ENCODE data around the gene DES.
"Not testable (repeated sequence)": the region's sequence is repeated elsewhere in the genome, so short reads cannot be mapped to it uniquely, and the experiment has no call there.

Gene DES

DNA sequence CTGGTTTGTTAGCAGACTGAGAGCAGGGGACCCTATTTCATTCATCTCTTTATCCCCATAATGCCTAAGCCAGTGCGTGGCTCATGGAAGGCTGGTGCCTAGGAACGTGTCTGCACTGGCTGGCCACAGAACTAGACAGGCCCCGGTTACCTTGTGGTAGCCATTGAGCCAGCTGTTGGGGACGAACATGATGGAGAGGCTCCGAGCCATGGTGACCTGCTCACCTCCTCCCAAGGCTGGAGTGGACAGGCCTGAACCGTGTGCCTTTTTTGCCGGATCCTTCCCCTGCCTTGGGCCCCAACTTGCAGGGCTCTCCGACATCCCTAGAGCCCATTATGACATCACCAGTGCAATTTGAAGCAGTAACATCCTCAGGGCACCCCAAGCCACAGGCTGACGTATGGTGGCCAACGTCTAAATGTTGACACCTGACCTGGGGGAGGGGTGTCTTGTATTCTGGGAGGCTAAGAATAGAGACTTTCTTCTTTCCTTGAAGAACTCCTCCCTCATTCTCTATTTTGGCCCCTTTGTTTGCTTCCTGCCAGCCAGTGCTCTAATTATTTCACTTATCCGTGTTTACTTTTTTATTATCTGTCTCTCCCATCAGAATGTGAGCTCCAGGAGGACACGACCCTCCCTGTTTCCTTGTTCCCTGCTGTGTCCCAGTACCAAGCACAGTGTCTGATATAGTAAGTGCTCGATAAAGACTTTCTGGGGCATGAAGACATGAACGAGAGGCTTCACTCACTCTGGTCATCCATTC is 18.3 kb upstream of the DES start:
- no peak for DNase-seq (ENCODE audit: low read depth)

DNA sequence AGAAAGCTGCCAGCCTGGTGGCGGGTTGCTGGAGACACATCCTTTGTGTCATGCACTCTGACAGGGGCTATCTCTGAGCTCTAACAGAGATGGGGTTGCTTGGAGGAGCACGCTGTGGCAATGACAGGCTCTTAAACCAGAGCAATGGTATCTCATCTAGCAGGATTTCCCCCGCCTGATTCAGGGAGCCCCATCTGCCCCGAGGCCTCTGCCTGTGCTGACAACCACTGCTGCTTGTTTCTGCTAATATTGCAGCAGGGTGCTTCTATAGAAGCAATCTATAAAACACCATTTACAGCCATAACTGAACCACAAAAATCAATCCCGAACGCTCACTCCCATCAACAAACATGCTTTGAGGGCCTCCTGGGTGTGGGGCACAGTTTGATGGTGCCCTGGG is 17.6 kb upstream of the DES start:
- no peak for DNase-seq (ENCODE audit: low read depth)

DNA sequence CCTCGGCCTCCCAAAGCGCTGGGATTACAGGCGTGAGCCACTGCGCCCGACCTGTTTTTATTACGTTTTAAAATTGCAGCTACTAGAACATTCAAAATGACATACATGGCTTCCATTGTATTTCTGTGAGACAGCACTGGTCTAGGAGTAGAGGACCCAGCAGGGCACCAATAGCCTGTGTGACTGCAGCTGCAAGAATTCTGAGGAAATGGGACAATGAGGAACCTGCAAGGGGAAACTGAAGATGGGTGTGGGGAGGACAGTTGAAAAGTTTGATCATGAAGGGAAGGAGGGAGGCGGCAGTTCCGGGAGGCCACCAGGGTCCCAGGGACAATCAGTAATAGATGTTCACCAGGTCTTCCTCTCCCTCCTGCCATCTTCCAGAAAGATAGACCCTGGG is 16.6 kb upstream of the DES start:
- no peak for DNase-seq (ENCODE audit: low read depth)

DNA sequence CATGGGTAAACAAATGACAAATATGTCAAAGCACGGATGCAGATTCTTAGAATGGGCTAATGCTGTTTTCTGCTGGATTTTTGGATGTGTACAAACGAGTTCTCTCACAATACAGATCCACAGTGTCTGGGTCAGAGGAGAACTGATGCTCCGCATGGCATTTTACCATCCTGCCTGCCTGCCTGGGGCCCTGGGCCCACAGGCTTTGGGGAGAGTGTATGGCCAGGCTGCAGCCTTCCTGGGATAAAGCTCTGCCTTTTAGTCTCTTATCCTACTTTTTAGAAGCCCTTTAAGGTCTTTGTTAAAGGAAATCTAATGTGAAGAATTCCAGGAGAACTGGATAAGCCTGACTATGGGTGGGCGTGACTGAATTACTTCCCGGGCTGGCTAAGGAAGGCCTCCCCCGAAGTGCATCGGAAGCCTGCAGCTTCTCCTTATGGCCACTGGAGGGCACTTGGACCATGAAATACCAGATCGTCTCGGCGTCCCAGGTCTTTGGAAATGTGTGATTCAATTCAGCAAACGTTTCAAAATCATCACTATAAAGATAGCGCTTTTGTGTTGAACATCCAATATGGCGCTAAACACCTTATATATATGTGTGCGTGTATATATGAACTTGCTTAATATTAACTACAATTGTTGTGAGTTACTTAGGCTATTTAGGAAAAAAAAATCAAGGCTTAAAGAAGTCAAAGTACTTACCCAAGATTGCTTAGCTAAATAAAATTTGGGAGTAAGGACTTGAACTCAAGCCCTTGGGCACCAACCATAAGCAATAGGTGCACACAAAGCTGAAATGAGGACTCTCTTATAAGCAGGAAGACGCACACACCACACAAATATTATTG is 15.3 kb upstream of the DES start:
- DNase-seq (ENCODE audit: low read depth): no peak

DNA sequence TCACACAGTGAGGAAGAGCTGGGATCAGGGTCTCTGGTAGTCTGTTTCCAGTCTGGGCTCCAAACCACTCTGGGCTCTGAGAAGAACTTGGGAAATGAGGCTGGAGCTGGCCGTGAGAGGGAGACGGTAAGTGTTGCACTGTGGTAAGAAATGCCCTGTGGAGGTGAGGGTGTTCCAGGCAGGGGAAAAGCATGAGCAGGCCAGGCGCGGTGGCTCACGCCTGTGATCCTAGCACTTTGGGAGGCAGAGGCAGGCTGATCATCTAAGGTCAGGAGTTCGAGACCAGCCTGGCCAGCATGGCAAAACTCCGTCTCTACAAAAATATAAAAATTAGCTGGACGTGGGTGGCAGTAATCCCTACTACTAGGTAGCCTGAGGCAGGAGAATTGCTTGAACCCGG is 14.3 kb upstream of the DES start:
- DNase-seq (ENCODE audit: low read depth): no peak

DNA sequence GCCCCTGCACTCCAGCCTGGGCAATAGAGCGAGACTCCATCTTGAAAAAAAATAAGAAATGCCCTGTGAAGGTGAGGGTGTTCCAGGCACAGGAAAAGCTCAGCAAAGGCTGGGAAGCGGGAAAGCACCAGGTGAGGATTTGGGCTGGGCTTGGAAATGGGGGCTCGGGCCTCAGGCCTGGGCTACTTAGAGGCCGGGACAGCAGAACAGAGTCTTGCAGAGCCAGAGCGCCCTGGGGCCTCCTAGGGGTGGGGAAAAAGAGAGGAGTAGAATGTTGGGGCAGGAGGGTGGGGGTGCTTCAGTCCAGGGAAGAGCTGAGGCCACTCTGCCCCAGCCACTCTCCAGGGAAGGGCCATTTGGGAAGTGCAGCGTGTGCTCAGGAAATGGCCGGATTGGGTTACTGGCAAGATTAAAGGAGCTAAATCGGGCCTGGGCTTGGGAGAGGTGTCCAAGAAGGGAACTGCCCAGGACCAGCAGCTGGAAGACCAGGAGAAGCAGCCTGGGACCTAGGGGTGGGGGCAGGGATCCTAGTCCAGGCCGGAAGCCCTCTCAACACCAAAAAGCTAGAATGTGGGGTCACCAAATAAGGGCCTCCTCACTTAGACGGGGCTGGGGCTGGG is 13.8 kb upstream of the DES start:
- no peak for DNase-seq (ENCODE audit: low read depth)

DNA sequence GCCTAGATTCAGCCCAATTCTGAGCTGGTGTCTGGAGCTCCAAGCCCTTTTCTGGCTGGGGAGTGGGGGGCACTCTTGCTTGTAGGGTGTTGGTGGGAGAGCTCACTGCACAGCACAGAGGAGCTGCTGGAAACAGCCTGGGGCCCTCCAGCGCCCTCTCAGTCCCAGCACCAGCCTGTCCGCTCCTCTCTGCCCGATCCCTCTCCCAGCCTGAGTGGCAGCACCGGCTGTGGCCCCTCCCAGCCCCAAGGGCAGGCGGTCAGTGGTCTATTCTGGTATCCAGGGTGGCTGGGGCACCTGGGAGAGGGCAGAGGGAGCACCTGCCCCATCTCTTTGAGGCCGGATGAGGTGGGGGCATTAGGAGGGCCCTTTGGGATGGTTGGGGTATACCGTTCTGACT is 13.2 kb upstream of the DES start:
- DNase-seq (ENCODE audit: low read depth): no peak

DNA sequence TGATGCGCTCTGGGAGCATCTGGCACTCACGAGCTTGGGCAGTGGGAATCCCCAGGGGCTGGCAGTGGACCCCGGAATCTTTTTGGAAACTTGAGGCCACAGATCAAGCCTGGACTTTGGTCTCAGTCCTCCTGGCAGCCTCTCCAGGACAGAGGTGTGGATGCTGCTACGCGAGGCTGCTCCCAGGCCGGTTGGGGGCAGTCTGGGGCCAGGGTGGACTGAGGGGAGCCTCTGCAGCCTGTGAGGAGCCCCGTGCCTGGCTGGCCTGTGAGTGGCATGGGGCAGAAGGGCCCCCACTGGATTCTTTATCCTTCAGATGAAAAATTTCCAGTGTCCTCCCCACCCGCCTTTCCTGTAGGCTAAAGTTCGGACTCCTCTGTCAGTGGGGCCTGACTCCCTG is 12.7 kb upstream of the DES start:
- no peak for DNase-seq (ENCODE audit: low read depth)

DNA sequence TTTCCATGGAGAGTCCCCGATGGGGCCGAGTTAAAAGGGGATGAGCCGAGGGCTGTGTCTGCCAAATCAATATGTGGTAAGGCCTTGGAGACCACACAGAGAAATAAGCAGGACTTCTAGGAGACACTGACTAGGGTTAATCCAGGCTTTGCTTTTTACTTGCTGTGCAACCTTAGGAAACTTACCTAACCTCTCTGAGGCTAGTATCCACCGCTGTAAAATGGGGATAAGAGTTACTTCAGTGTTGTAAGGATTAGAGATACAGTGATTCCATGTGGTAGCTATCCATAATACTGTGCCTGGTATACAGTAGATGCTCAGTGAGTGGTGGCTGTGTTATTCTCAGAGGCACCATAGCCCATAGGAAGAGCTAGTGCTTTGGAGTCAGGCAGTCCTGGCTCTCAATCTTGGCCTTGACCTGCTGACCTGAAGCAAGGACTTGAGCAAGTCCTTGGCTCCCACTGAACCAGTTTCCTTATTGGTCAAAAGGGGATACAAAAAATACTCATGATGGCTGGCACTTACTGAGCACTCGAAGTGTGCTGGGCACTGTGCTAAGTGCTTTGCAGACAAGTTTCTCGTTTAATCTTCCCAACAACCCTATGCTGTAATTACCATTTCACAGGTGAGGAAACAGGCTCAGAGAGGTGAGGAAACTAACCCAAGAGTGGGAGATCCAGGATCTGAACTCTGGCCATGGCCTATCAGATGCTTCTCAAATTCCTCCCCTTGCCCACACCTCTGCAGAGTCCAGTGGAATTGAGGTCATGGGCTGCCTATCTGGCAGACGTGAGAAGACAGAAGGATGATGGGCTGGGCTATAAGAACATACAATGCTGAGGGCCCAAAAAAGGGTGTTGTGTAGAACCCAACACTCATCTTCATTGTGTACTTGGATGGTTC is 12.0 kb upstream of the DES start:
- no peak for DNase-seq (ENCODE audit: low read depth)

DNA sequence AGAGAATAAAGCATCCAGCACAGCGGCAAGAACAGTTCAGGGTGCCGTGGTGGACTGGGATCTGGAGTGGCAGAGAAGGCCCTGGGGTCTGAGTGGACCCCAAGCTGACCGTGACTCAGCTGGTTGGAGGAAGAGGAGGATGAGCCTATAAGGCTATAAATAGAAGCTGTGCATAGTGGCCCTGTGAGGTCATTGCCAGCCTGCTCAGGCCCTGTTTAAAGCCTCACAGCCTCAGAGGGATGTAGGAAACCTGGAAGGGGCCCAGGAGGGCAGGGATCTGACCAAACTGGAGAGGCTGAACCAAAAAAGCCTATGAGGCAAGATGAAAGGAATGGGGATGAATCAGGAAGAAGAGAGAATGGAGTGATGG is 11.3 kb upstream of the DES start:
- no peak for DNase-seq (ENCODE audit: low read depth)

DNA sequence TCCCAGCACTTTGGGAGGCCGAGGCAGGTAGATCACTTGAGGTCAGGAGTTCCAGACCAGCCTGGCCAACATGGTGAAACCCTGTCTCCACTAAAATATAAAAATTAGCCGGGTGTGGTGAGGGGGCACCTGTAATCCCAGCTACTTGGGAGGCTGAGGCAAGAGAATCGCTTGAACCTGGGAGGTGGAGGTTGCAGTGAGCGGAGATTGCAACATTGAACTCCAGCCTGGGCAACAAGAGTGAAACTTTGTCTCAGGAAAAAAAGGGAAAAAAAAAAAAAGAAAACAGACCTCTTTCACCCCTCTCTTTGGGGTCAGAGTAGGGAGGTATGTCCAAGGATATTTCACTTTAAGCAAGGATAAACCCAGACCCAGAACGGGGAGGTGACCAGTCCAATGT is 10.8 kb upstream of the DES start:
- DNase-seq (ENCODE audit: low read depth): not testable (repeated sequence)

DNA sequence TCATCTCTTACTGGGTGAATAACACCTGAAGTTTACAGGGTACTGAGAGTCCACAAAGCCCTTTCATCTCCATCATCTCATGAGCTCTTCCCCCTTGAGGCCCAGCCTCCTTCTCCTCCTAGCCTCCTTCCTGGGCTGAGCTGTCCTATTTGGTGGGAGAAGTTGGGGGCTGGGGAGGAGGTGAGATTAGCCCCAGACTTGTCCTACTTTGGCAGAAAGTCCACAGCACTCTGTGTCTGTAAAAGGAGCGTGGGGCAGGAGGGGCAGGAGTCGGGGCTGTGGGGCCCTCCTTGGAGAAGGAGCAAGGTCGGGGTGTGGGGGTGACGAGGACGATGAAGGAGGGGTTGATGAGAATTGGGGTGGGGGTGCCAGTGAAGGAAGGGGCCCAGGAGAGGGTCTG is 10.0 kb upstream of the DES start:
- no peak for DNase-seq (ENCODE audit: low read depth)

DNA sequence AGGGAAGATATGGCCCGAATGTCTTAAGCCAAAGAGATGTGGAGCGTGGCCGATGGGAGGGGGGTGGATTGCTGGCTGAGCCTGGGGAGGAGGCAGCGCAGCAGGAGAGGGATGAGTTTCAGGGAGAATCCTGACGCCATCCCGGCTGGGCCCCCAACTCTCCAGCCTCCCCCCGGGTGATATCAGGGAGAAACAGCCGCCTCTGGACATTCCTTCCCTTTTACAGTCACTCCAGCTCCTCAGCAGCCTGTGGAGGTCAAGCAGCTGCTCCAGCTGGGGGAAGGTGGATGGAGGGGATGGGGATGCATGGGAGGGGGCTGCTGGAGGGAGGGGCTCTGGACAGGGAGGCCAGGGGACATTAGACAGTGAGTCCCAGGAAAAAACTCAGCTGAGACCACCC is 9.5 kb upstream of the DES start:
- DNase-seq (ENCODE audit: low read depth): no peak

DNA sequence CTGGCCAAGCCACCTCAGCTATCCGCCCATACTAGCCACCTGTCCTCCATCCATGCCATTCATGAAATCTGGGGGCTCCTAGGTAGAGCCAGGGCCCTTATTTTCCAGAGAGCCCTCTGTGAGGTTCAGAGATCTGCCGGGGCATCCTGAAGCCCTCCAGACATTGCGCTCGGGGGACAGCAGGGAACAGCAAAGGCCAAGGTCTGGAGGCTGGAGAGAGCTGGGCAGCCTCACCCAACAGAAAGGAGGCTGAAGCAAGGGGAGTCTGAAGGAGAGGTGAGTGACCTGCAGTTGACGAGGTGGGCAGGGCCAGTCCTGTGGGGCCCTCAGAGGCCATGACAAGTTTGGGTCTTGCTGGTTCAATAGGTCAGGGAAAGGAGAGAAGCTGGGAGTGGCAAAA is 8.6 kb upstream of the DES start:
- no peak for DNase-seq (ENCODE audit: low read depth)

DNA sequence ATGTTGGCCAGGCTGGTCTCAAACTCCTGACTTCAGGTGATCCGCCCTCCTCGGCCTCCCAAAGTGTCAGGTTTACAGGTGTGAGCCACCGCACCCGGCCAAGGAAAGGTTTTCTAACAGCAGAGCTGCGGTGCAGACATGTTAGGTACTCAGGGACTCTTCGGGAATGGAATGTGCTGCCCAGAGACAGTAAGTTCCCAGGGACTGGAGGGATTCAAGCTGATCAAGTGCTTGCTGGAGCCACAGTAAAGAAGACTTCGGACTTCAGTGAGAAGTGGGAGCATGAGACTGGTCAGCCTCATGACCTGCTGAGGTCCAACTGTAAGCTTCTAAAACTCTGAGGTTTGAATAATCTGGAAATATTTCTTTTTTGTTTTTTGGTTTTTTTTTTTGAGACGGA is 7.8 kb upstream of the DES start:
- no peak for DNase-seq (ENCODE audit: low read depth)

DNA sequence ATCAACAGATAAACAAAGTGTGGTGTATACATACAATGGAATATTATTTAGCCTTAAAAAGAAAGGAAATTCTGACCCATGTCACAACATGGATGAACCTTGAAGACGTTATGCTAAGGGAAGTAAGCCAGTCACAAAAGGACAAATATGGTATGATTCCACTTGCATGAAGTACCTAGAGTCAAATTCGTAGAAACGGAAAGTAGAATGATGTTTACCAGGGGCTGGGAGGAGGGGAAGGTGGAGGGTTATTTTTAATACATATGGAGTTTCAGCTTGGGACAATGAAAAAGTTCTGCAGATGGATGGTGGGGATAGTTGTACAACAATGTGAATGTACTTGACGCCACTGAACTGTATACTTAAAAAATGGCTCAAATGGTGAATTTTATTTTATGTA is 3.3 kb upstream of the DES start:
- no peak for DNase-seq (ENCODE audit: low read depth)

DNA sequence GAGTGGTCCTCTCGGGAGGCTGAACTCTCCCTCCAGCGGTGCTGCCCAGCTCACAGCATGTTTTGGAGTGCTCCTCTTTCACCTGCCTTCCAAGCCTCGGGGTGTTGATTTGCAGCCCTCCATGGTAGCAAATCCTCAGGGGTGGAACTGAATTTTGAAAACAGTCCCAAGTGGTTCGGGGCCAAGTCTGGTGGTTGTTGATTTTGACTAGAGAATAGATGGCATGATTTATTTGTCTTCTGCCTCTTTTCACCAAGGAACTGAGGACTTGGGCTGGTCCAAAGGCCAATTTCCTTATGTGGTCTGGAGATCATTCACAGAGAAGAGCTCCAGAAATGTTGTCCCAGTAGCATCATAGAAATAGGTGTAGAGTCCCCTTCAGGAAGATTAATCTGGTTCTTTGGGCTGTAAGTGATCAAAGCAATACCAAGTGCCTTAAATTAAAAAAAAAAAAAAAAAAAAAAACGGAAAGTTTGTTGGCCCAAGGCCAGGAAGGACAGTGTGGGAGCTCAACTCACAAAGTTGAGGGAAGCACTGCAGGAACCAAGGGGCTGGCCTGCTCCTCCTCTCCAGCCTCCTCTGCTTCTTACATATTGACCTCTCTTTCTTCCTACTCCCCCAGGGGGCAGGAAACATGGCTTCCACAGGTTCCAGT is 2.5 kb upstream of the DES start:
- no peak for DNase-seq (ENCODE audit: low read depth)

DNA sequence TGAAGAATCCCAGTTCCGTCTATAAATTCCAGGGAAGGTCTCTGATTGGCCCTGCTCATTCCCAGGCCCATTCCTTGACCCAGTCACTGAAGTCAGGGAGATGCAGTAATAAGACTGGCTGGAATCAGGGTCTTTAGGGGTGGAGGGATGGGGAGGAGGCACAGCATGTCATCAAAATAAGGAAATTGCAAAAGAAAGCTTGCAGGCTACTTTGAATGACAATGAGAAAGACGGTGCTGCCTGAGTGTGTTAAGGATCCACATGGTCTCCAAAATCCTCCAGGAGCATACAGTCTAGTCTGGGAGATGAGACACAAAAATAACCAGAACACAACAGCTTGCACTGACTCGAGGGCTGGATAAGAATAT is 2.0 kb upstream of the DES start:
- no peak for DNase-seq (ENCODE audit: low read depth)

DNA sequence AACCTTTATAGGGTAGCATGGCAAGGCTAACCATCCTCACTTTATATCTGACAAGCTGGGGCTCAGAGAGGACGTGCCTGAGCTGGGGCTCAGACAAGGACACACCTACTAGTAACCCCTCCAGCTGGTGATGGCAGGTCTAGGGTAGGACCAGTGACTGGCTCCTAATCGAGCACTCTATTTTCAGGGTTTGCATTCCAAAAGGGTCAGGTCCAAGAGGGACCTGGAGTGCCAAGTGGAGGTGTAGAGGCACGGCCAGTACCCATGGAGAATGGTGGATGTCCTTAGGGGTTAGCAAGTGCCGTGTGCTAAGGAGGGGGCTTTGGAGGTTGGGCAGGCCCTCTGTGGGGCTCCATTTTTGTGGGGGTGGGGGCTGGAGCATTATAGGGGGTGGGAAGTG is 1.2 kb upstream of the DES start:
- no peak for DNase-seq (ENCODE audit: low read depth)

DNA sequence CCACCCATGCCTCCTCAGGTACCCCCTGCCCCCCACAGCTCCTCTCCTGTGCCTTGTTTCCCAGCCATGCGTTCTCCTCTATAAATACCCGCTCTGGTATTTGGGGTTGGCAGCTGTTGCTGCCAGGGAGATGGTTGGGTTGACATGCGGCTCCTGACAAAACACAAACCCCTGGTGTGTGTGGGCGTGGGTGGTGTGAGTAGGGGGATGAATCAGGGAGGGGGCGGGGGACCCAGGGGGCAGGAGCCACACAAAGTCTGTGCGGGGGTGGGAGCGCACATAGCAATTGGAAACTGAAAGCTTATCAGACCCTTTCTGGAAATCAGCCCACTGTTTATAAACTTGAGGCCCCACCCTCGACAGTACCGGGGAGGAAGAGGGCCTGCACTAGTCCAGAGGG is 803 bp upstream of the DES start:
- no peak for DNase-seq (ENCODE audit: low read depth)

DNA sequence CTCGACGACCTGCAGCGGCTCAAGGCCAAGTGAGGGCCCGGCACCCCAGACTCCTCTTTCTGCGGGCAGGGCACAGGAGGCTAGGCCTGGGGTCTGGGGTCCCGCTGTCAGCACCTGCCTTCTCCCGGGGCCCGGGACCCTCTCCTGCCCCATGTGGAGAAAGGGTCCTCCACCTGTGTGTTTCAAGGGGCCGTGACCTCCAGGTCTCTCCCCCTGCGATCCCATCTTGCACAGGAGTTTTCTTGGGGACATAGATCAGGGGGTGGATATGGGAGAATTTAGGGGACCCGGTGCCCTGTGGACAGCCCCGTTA is 791 bp downstream of the DES start:
- no peak for DNase-seq (ENCODE audit: low read depth)
